ENCODE data around the gene HSPB2. TPM values are rescaled to one million over a fixed set of nuclear protein-coding genes. Genes with fewer than 3 reads are reported as not detected.

HSPB2 gene
- total and polyA plus RNA-seq, 2 donors (not counting 1 experiment from before 2014, with no cell fraction given): not detected

GRCh38 chr11:111935317-111936039 is 22.9 kb downstream of the HSPB2 start:
- Mint-ChIP-seq H3K27ac (no peak overlapping the region), H3K9me3 (ENCODE audit: insufficient read depth) (no peaks in the 10 kb centered on the region), H3K4me1 (peaks cover 32% of the 10 kb centered on the region), H3K4me3 (peak overlapping the region; percentile 9), H3K27me3 (peaks cover 18% of the 10 kb centered on the region)
- H3K4me1 ChIP-seq (ENCODE audit: control insufficient read depth in 2 of 2, insufficient read depth in 2 of 2, low read length in 2 of 2): peaks cover 21 to 36% of the 10 kb centered on the region in 2 donors
- 86% methylated on average over 1 of the region's 4 CpGs for WGBS (ENCODE audit: insufficient coverage)
- no peaks in the 10 kb centered on the region for H3K36me3 ChIP-seq (replicated peaks in 1 of 2; ENCODE audit: control extremely low read depth in 1 of 2, control insufficient read depth in 1 of 2, extremely low read depth in 1 of 2, insufficient read depth in 2 of 2, low read length in 1 of 2)
- H3K4me3 ChIP-seq (ENCODE audit: control extremely low read depth in 1 of 5, extremely low read depth in 1 of 5, insufficient read depth in 1 of 5, low read depth in 2 of 5, low read length in 4 of 5): no peak overlapping the region
- no peak overlapping the region for H3K27ac ChIP-seq (ENCODE audit: low read length in 2 of 2)
- no peak overlapping the region for H3K9ac ChIP-seq (ENCODE audit: low read length)
- intact Hi-C loops (cut with micrococcal nuclease): no loop called here
- ChIA-PET CTCF (interaction anchor here (0.8 to 5.3 kb wide), 6 partner anchors 9 to 344 kb away, joined by 3 to 54 read pairs (median 3); no protein-coding TSS in a partner anchor), POLR2A (no interaction called here)
- H3K27me3 ChIP-seq (replicated peaks in 1 of 4; ENCODE audit: control extremely low read depth in 1 of 4, control insufficient read depth in 3 of 4, insufficient read depth in 4 of 4, low read length in 3 of 4): peaks cover 0 to 18% (median 5%) of the 10 kb centered on the region in 4 experiments
- H3K9me3 ChIP-seq (ENCODE audit: control extremely low read depth in 1 of 3, control insufficient read depth in 2 of 3, insufficient read depth in 1 of 3, low read length in 2 of 3): no peaks in the 10 kb centered on the region
- H3K4me2 ChIP-seq (replicated peaks; ENCODE audit: low read depth, low read length, poor library complexity, severe bottlenecking): no peak overlapping the region
- H2AFZ ChIP-seq (ENCODE audit: insufficient read depth, low read depth, low read length, poor library complexity, severe bottlenecking): no peak overlapping the region
- no peaks in the 10 kb centered on the region for H3K79me2 ChIP-seq (ENCODE audit: control insufficient read depth, insufficient read depth, low read length)
- DNase-seq: no peak
- no peak for ATAC-seq (ENCODE audit: low read depth)
- TF ChIP-seq CTCF (IDR thresholded peaks at IDR 0.05): no peak
- no peak for TF ChIP-seq EZH2 (IDR thresholded peaks at IDR 0.05; ENCODE audit: borderline replicate concordance, insufficient read depth, low read depth, low read length, poor library complexity, severe bottlenecking)
- H4K20me1 ChIP-seq (ENCODE audit: control insufficient read depth, insufficient read depth, low read length, poor library complexity, severe bottlenecking): no peaks in the 10 kb centered on the region

GRCh38 chr11:111936040-111936540 is 23.6 kb downstream of the HSPB2 start:
- H3K27me3 Mint-ChIP-seq: peaks cover 18% of the 10 kb centered on the region
- no peaks in the 10 kb centered on the region for H3K79me2 ChIP-seq (ENCODE audit: control insufficient read depth, insufficient read depth, low read length)
- H3K9me3 Mint-ChIP-seq (ENCODE audit: insufficient read depth): no peaks in the 10 kb centered on the region
- peak overlapping the region; percentile 92 for H2AFZ ChIP-seq (ENCODE audit: insufficient read depth, low read depth, low read length, poor library complexity, severe bottlenecking)
- TF ChIP-seq CTCF (IDR thresholded peaks at IDR 0.05): no peak
- no peak for TF ChIP-seq EZH2 (IDR thresholded peaks at IDR 0.05; ENCODE audit: borderline replicate concordance, insufficient read depth, low read depth, low read length, poor library complexity, severe bottlenecking)
- H3K36me3 ChIP-seq (replicated peaks in 1 of 2; ENCODE audit: control extremely low read depth in 1 of 2, control insufficient read depth in 1 of 2, extremely low read depth in 1 of 2, insufficient read depth in 2 of 2, low read length in 1 of 2): no peaks in the 10 kb centered on the region
- WGBS (ENCODE audit: insufficient coverage): no CpG with 5 or more reads among the region's 3 CpGs
- peaks cover 32% of the 10 kb centered on the region for H3K4me1 Mint-ChIP-seq
- H3K4me2 ChIP-seq (replicated peaks; ENCODE audit: low read depth, low read length, poor library complexity, severe bottlenecking): peak overlapping the region; percentile 95
- peaks cover 21 to 36% of the 10 kb centered on the region in 2 donors for H3K4me1 ChIP-seq (ENCODE audit: control insufficient read depth in 2 of 2, insufficient read depth in 2 of 2, low read length in 2 of 2)
- DNase-seq: no peak
- no peak overlapping the region for H3K27ac ChIP-seq (ENCODE audit: low read length in 2 of 2)
- H3K9me3 ChIP-seq (ENCODE audit: control extremely low read depth in 1 of 3, control insufficient read depth in 2 of 3, insufficient read depth in 1 of 3, low read length in 2 of 3): no peaks in the 10 kb centered on the region
- no peak overlapping the region for H3K27ac Mint-ChIP-seq
- peaks cover 0 to 18% (median 5%) of the 10 kb centered on the region in 4 experiments for H3K27me3 ChIP-seq (replicated peaks in 1 of 4; ENCODE audit: control extremely low read depth in 1 of 4, control insufficient read depth in 3 of 4, insufficient read depth in 4 of 4, low read length in 3 of 4)
- intact Hi-C loops (cut with micrococcal nuclease): no loop called here
- H3K4me3 Mint-ChIP-seq: peak overlapping the region; percentile 81
- H4K20me1 ChIP-seq (ENCODE audit: control insufficient read depth, insufficient read depth, low read length, poor library complexity, severe bottlenecking): no peaks in the 10 kb centered on the region
- CTCF ChIA-PET: interaction anchor here (0.8 to 2.0 kb wide), 5 partner anchors 8 to 344 kb away, joined by 3 to 7 read pairs (median 3); no protein-coding TSS in a partner anchor
- ATAC-seq (ENCODE audit: low read depth): no peak
- H3K4me3 ChIP-seq (ENCODE audit: control extremely low read depth in 1 of 5, extremely low read depth in 1 of 5, insufficient read depth in 1 of 5, low read depth in 2 of 5, low read length in 4 of 5): peak overlapping the region in 2 of 5 experiments; percentile 60 to 76
- H3K9ac ChIP-seq (ENCODE audit: low read length): peak overlapping the region; percentile 80
- POLR2A ChIA-PET: no interaction called here
